GM18526 (cell line): ENCODE results near the gene CUX1.

Experiments used
- POLR2A ChIP-seq: IDR thresholded peaks from 3 replicates; pipeline ENCODE4 v1.6.1; 2011; ENCODE audit not compliant: insufficient read length; ENCODE audit errors: extremely low read depth

CUX1 gene, protein sequence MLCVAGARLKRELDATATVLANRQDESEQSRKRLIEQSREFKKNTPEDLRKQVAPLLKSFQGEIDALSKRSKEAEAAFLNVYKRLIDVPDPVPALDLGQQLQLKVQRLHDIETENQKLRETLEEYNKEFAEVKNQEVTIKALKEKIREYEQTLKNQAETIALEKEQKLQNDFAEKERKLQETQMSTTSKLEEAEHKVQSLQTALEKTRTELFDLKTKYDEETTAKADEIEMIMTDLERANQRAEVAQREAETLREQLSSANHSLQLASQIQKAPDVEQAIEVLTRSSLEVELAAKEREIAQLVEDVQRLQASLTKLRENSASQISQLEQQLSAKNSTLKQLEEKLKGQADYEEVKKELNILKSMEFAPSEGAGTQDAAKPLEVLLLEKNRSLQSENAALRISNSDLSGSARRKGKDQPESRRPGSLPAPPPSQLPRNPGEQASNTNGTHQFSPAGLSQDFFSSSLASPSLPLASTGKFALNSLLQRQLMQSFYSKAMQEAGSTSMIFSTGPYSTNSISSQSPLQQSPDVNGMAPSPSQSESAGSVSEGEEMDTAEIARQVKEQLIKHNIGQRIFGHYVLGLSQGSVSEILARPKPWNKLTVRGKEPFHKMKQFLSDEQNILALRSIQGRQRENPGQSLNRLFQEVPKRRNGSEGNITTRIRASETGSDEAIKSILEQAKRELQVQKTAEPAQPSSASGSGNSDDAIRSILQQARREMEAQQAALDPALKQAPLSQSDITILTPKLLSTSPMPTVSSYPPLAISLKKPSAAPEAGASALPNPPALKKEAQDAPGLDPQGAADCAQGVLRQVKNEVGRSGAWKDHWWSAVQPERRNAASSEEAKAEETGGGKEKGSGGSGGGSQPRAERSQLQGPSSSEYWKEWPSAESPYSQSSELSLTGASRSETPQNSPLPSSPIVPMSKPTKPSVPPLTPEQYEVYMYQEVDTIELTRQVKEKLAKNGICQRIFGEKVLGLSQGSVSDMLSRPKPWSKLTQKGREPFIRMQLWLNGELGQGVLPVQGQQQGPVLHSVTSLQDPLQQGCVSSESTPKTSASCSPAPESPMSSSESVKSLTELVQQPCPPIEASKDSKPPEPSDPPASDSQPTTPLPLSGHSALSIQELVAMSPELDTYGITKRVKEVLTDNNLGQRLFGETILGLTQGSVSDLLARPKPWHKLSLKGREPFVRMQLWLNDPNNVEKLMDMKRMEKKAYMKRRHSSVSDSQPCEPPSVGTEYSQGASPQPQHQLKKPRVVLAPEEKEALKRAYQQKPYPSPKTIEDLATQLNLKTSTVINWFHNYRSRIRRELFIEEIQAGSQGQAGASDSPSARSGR (N-terminal part only)

DNA sequence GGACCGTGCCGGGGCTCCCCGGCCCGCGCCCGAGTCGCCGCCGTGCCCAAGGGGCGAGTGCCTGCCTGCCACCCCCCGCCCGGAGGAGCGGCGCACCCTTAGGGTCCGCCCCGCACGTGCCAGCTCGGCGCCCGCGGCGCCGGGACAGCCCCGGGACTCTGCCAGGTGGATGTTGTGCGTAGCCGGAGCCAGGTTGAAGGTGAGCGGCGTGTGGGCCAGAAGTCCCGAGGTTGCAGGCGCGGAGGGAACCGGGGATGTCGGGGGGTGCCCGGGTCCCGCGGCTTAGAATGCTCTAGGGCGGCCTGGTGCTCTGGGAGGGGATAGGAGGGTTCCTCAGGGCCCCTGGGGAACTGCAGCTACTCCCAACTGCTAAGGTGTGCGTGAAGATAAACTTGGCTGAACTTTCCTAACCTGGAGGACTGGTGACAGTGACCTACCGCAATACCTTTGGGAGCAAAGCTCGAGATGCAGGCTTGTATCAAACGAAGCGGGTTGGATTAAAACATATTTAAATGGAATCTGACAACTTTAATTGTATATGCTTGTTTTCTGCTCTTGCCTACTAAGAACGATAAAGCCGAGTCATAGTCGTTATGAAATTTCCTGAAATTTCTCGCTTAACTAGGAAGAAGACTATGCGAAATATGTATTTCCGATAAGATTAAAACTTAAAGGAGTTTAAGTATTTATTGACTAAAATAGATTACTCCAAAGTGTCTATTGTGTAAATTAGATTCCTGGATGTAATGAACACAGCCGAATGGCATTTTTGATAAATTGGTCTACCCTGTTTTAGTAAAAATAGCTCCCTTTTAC lies at the start of gene CUX1:
Gene CUX1, plus strand, starts transcription at position 156 of the 816 bp plus-strand sequence. Its CDS starts 14 bp downstream, at position 170.
- TF ChIP-seq POLR2A, result no peak

DNA sequence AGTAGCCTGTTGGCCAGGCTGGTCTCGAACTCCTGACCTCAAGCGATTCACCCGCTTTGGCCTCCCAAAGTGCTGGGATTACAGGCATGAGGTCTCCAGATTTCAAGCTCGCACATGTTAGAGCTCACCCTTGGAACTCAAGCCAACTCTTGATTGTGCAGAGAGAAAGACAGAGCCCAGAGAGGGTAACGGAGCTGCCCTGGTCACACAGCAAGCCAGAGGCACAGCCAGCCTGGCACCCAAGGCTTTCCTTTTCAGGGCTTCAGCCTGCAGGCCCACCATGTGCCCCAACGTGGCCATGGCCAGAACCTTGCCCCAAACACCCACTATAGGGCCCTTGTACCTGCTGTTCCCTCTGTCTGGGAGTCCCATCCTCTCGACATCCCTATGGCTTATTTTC lies 49.1 kb upstream of the CUX1 start:
- TF ChIP-seq POLR2A, result no peak

DNA sequence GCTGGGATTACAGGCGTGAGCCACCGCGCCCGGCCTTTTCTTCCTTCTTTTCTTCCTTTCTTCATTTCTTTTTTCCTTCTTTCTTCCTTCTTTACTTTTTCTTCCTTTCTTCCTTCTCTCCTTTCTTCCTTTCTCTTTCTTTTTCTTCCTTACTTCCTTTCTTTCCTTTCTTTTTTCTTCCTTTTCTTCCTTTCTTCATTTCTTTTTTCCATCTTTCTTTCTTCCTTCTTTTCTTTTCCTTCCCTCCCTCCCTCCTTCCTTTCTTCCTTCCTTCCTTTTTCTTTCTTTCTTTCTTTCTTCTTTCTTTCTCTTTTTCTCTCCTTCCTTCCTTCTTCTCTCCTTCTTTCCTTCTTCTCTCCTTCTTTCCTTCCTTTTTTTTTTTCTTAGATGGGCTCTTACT lies 47.0 kb upstream of the CUX1 start:
- TF ChIP-seq POLR2A, result no peak

DNA sequence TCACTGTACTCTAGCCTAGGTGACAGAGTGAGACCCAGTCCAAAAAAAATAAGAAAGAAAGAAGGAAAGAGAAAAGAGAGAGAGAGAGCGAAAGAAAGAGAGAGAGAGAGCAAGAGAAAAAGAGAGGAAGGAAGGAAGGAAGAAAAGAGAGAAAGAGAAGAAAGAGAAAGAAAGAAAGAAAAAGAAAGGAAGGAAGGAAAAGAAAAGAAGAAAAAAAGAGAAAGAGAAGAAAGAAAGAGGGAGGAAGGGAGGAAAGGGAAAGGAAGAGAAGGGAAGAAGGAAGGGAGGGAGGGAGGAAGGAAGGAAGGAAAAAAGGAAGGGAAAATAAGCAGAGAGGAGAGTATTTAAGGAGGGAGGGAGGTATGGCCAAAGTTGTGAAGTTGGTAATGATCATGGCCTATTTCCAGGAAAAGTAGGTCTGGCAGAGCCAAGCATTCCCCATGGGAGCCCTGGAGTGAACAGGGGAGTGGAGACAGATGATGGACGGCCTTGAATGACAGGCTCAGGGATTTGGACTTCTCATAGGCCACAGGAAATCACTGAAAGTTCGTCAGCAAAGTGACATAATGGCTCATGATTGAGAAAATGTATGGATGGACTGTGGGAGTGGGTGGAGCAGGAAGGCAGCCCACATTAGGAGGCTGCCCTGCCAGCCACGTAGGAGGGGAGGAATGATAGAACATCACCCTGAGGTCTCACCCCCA lies 44.8 kb upstream of the CUX1 start:
- no peak for TF ChIP-seq POLR2A

DNA sequence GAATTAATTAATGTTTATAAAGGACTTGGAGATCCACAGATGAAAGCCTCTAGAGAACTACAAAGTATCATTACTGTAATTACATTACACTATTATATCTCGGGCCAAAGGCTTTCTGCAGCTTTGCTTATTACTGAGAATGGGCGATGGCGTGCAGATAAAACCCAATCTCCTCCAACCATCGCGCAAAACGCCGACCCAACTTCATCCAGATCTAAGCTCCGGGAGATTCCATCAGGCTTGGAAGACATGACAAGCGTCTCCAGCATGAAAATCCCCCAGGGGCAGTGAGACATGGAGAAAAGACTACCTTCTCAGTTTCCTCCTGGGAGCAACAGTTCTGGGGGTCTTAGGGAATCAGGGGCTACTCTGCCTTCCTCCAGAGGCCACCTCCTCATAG lies 42.2 kb upstream of the CUX1 start:
- no peak for TF ChIP-seq POLR2A

DNA sequence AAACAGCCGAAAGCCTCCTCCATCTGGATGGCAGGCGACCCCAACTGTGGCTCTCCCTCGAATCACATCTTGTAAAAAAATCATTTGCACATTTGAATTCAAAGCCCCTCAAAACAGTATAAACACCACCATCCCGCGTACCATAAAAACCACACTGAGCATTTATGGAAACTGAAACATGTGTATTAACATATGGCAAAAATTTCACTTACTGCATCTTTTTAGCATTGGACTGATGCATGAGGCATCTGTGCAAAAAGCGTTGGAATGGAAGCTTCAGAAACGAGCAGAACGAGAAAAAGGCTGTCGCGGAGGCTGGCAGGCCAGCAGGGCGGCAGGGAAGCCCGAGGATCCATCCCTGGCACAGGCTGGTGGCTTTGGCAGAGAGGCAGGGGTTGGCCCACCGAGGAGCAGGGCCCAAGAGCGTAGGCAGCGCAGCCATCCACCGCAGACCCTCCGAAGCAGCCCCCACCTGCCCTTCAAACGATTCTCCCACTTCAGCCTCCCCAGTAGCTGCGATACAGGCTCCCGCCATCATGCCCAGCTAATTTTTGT lies 39.3 kb upstream of the CUX1 start:
- TF ChIP-seq POLR2A, result no peak

DNA sequence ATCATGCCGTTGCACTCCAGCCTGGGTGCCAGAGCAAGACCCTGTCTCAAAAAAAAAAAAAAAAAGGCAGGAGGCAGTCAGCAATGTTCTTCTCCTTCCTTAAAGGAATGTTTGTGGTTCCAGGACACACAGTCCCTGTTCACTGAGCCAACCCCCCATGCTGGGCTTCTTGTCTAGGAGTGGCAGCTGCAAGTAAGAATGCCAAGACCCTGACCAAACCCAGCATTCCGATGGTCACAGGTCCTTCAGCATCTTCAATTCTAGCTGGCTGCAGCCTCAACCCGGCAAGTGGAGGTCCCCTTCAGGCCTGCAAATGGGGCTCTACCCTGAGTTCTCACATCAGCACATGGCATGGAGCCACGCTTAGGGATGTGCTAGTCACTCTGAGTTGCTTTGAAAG lies 38.2 kb upstream of the CUX1 start:
- TF ChIP-seq POLR2A, result no peak

DNA sequence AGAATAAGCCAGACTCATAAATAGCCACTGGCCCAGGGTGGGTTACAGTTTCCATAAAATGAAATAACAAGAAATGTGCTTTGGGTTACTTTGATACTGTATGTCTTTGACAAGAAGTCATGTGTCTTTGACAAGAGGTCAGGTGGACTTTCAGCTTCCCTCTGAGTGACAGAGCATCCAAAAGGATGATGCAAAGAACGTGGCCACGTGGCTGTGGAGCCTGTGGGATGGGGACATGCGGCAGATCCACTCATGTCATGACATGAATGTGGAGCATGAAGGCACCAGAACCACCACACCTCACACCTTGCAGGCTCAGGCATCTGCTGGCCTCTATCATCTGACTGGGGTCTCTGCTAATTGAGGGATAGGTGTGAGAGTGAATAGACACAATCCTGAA lies 37.1 kb upstream of the CUX1 start:
- no peak for TF ChIP-seq POLR2A

DNA sequence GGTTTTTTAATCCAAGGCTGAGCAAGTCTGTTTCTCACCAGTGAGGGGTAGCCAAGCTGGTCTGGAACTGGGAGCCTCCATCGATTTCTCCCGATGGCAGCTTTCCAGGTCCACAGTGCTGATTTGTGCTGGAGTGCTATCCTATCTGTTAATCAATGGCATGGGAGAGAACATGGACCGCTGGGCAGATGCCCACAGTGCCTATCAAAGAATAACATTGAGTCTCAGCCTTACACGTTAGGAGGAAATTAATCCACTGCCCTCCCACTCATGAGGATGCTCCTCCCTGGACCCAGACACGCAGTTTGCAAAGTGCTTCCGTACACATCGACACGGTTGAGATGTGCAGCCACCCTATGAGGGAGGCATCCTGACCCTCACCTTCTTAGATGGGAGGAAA lies 36.0 kb upstream of the CUX1 start:
- no peak for TF ChIP-seq POLR2A

DNA sequence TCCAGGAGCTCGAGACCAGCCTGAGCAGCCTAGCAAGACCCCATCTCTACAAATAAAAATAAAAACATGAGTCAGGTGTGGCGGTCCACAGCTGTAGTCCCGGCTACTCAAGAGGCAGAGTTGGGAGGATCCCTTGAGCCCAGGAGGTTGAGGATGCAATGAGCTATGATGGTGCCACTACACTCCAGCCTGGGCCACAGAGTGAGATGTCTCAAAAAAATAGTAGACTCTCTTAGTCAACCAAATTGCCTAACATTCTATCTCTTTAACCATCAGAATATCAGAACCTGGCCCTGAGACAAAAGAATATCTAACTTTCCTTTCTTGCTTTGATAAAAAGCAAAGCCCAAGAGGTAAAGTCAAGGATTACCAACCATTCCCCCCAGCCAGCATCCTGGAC lies 35.0 kb upstream of the CUX1 start:
- no peak for TF ChIP-seq POLR2A

DNA sequence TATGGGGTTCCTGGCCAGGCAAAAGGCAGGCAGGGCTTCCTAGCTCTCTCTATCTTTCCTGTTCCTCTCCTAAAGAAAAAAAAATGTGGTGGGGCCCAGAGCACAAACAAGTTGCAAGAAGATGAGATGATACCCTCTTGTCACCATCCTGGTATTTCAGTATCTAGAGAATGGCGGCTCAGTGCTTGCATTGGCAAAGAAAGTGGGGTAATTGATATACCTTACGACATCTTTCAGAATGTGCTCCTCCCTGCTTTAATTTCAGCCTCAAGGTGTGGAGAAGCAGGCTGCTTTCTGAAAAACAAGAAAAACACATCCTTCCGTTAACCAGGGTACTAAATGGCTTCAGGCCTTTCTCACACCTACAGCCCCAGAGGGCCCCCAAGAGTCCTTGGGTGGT lies 34.5 kb upstream of the CUX1 start:
- TF ChIP-seq POLR2A, result no peak

DNA sequence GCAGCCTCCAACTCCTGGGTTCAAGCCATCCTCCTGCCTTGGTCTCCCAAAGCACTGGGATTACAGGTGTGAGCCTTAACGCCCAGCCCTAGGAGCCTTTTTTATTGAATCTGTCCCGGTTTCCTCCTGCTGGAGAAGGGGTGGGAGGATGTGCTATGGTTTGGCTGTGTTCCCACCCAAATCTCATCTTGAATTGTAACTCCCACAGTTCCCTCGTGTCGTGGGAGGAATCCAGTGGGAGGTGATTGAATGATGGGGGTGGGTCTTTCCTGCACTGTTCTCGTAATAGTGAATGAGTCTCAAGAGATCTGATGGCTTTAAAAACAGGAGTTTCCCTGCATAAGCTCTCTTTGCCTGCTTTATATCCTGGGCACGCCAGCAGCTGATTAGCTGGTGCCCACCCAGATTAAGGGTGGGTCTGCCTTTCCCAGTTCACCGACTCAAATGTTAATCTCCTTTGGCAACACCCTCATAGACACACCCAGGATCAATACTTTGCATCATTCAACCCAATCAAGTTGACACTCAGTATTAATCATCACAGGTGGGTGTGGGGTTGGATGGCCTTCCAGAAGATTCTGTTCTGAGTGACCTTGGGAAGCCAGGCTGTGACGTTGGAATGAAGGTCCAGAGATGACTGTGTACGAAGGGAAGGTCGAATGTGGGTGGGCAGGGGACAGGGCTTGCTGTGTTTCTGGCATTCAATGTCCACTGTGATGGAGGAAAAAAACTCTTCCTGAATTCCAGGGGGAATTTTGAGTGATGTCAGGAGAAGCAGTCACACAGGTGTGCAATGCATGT lies 33.8 kb upstream of the CUX1 start:
- no peak for TF ChIP-seq POLR2A
